GM08714 (cell line): Measurements from ENCODE around the gene SNW1.
A peak's percentile ranks its signal among the peaks of the same experiment; 100 is the strongest.

Experiments used
- H3K4me3 ChIP-seq: fragments of 200-500 bp; sonication (Bioruptor generic); 2 replicates; pipeline ENCODE4 v1.5.1; 2014; ENCODE audit warnings: mild to moderate bottlenecking, low read length, inconsistent platforms
- ZNF274 ChIP-seq: IDR thresholded peaks from 2 replicates; pipeline ENCODE4 v1.6.1; 2012; ENCODE audit warnings: mild to moderate bottlenecking, low read depth, low read length

Gene SNW1

GRCh38 chr14:77710364-77710763, 50.6 kb downstream of the SNW1 start:
- no peak for TF ChIP-seq ZNF274
- no peak overlapping the region for H3K4me3 ChIP-seq

GRCh38 chr14:77709412-77709811, 51.5 kb downstream of the SNW1 start:
- TF ChIP-seq ZNF274, result no peak

GRCh38 chr14:77708749-77709148, 52.2 kb downstream of the SNW1 start:
- no peak for TF ChIP-seq ZNF274
- H3K4me3 ChIP-seq, result peak overlapping the region; percentile 83

More at GRCh38 chr14:77709412-77709811, 51.5 kb downstream of the SNW1 start:
- H3K4me3 ChIP-seq, result peak overlapping the region; percentile 83

- peak within 1 kb of the TSS; percentile 83 for H3K4me3 ChIP-seq
- TF ChIP-seq ZNF274, result no peak
Measured at GRCh38 chr14:77707724-77708408, 53.1 kb downstream of the SNW1 start, which contains the start of the genes ALKBH1 and SLIRP. Gene ALKBH1, minus strand, starts transcription at chr14:77708023. Its CDS starts 19 bp downstream, at chr14:77708004. Gene SLIRP, plus strand, starts transcription at chr14:77708103. Its CDS starts 9 bp downstream, at chr14:77708112.

GRCh38 chr14:77707355-77707723, 53.6 kb downstream of the SNW1 start:
- H3K4me3 ChIP-seq, result peak overlapping the region; percentile 83
- TF ChIP-seq ZNF274, result no peak

GRCh38 chr14:77691259-77691658, 69.7 kb downstream of the SNW1 start:
- H3K4me3 ChIP-seq, result no peak overlapping the region
- no peak for TF ChIP-seq ZNF274

GRCh38 chr14:77682158-77682553, 78.8 kb downstream of the SNW1 start:
- H3K4me3 ChIP-seq, result no peak overlapping the region
- TF ChIP-seq ZNF274, result no peak

GRCh38 chr14:77681196-77682157, 79.5 kb downstream of the SNW1 start:
- H3K4me3 ChIP-seq, result no peak overlapping the region
- TF ChIP-seq ZNF274, result no peak

GRCh38 chr14:77674931-77675330, 86.0 kb downstream of the SNW1 start:
- TF ChIP-seq ZNF274, result no peak

GRCh38 chr14:77673193-77673592, 87.8 kb downstream of the SNW1 start:
- no peak for TF ChIP-seq ZNF274
- no peak overlapping the region for H3K4me3 ChIP-seq

More at GRCh38 chr14:77674931-77675330, 86.0 kb downstream of the SNW1 start:
- H3K4me3 ChIP-seq, result no peak overlapping the region
